ENCODE data around the gene MPV17L2.

GRCh38 chr19:18183529-18183928, 9.5 kb upstream of the MPV17L2 start:
- TF ChIP-seq CTCF (IDR thresholded peaks at IDR 0.05): no peak
- TF ChIP-seq EP300 (IDR thresholded peaks at IDR 0.05): no peak
- no peak for TF ChIP-seq POLR2A (IDR thresholded peaks at IDR 0.05)
- TF ChIP-seq POLR2AphosphoS5 (IDR thresholded peaks at IDR 0.05): no peak
